H1 (cell line): ENCODE results near the gene CCDC136. TPM values are rescaled to one million over a fixed set of nuclear protein-coding genes. Genes with fewer than 3 reads are reported as not detected.

Source experiments
- BCL11A ChIP-seq, 2 experiments: IDR thresholded peaks; one replicate each; pipeline ENCODE4 v1.6.1; 2011; ENCODE audit warnings: low read depth in 2 of 2, low read length in 2 of 2, mild to moderate bottlenecking in 2 of 2
- GTF2F1 ChIP-seq: IDR thresholded peaks from 2 replicates; pipeline ENCODE4 v1.6.1; 2012; ENCODE audit warnings: low read depth, low read length, improper control_type of control experiment, borderline replicate concordance
- MAFK ChIP-seq: IDR thresholded peaks from 2 replicates; pipeline ENCODE4 v1.6.1; 2012; ENCODE audit warnings: low read depth, mild to moderate bottlenecking, improper control_type of control experiment, low read length
- RNF2 ChIP-seq: fragments of 200-900, 300-1000 bp; sonication (generic); IDR thresholded peaks from 2 replicates; pipeline ENCODE4 v1.7.1; 2016; ENCODE audit warnings: borderline replicate concordance, low read depth, mild to moderate bottlenecking, antibody characterized with exemption, low read length; ENCODE audit not compliant: poor library complexity, severe bottlenecking; ENCODE audit errors: missing control alignments
- SP2 ChIP-seq: IDR thresholded peaks from 2 replicates; pipeline ENCODE4 v1.6.1; 2012; ENCODE audit warnings: mild to moderate bottlenecking, low read length, inconsistent platforms
- TAF7 ChIP-seq: optimal IDR thresholded peaks from 2 replicates; pipeline ENCODE3; 2011; ENCODE audit warnings: low read depth, mild to moderate bottlenecking, inconsistent platforms, low read length, moderate library complexity, borderline replicate concordance
- polyA plus RNA-seq, 7 experiments: library from polyadenylated mRNA; depleted of rRNA in 3 of 7; stranded (reverse) in 5 of 7; unstranded in 2 of 7; fragments of >200 nt in 5 of 7; fragments of 200-250 nt in 2 of 7; gene quantifications; 1 replicate in 5 of 7; 2 replicates in 1 of 7; 4 replicates in 1 of 7; pipeline versions ENCODE4 v1.2.1 to v1.2.3, GENCODE V29; 2011 to 2013; ENCODE audit warnings: missing spikeins in 2 of 7, mixed read lengths in 2 of 7
- total RNA-seq: library from RNA; stranded (reverse); fragmentation: NEBNext Ultra II Directional; extraction: Animal tissue kit (Norgen Biotek cat#: 25700); gene quantifications from 2 replicates; pipeline ENCODE4 v1.2.1, GENCODE V29; 2021
- TF ChIP-seq, protein P1 (sequence below): fragments of 300-600 bp; sonication (generic); IDR thresholded peaks from 2 replicates; pipeline ENCODE4 v1.7.1; 2012; ENCODE audit warnings: low read length, moderate library complexity, mild to moderate bottlenecking, inconsistent platforms; ENCODE audit not compliant: insufficient replicate concordance

The CCDC136 gene
- total and polyA plus RNA-seq, 2 of the 8 experiments (the other 6 are each of a cell fraction or from before 2014, with no cell fraction given), result 35.6 to 47.7 TPM

DNA sequence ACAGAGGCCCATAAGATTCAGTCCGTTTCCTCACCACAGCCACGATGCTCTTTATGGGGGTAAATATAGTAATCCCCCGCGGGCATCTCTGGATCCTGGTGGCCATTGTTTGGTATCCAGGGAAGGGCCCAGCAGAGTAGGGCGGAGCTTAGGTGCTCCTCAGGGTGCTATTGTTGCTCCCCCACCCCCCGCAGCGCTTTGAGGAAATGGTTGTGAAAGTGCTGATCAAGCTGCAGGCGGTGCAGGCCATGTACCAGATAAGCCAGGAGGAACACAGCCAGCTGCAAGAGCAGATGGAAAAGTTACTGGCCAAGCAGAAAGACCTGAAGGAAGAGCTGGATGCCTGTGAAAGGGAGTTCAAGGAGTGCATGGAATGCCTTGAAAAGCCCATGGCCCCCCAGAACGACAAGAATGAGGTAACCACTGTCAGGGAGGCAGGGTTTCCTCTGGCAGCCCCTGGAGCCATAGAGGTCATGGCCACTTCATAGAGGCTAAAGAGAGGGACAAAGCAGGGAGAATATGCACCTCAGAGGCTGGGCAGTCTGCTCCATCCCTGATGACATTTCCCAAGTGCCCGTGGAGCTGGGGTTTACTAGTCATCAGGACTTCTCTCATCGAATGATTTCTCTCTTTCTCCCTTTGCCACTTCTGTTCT is 20.9 kb downstream of the CCDC136 start (continued):
- TF ChIP-seq, protein P1, sequence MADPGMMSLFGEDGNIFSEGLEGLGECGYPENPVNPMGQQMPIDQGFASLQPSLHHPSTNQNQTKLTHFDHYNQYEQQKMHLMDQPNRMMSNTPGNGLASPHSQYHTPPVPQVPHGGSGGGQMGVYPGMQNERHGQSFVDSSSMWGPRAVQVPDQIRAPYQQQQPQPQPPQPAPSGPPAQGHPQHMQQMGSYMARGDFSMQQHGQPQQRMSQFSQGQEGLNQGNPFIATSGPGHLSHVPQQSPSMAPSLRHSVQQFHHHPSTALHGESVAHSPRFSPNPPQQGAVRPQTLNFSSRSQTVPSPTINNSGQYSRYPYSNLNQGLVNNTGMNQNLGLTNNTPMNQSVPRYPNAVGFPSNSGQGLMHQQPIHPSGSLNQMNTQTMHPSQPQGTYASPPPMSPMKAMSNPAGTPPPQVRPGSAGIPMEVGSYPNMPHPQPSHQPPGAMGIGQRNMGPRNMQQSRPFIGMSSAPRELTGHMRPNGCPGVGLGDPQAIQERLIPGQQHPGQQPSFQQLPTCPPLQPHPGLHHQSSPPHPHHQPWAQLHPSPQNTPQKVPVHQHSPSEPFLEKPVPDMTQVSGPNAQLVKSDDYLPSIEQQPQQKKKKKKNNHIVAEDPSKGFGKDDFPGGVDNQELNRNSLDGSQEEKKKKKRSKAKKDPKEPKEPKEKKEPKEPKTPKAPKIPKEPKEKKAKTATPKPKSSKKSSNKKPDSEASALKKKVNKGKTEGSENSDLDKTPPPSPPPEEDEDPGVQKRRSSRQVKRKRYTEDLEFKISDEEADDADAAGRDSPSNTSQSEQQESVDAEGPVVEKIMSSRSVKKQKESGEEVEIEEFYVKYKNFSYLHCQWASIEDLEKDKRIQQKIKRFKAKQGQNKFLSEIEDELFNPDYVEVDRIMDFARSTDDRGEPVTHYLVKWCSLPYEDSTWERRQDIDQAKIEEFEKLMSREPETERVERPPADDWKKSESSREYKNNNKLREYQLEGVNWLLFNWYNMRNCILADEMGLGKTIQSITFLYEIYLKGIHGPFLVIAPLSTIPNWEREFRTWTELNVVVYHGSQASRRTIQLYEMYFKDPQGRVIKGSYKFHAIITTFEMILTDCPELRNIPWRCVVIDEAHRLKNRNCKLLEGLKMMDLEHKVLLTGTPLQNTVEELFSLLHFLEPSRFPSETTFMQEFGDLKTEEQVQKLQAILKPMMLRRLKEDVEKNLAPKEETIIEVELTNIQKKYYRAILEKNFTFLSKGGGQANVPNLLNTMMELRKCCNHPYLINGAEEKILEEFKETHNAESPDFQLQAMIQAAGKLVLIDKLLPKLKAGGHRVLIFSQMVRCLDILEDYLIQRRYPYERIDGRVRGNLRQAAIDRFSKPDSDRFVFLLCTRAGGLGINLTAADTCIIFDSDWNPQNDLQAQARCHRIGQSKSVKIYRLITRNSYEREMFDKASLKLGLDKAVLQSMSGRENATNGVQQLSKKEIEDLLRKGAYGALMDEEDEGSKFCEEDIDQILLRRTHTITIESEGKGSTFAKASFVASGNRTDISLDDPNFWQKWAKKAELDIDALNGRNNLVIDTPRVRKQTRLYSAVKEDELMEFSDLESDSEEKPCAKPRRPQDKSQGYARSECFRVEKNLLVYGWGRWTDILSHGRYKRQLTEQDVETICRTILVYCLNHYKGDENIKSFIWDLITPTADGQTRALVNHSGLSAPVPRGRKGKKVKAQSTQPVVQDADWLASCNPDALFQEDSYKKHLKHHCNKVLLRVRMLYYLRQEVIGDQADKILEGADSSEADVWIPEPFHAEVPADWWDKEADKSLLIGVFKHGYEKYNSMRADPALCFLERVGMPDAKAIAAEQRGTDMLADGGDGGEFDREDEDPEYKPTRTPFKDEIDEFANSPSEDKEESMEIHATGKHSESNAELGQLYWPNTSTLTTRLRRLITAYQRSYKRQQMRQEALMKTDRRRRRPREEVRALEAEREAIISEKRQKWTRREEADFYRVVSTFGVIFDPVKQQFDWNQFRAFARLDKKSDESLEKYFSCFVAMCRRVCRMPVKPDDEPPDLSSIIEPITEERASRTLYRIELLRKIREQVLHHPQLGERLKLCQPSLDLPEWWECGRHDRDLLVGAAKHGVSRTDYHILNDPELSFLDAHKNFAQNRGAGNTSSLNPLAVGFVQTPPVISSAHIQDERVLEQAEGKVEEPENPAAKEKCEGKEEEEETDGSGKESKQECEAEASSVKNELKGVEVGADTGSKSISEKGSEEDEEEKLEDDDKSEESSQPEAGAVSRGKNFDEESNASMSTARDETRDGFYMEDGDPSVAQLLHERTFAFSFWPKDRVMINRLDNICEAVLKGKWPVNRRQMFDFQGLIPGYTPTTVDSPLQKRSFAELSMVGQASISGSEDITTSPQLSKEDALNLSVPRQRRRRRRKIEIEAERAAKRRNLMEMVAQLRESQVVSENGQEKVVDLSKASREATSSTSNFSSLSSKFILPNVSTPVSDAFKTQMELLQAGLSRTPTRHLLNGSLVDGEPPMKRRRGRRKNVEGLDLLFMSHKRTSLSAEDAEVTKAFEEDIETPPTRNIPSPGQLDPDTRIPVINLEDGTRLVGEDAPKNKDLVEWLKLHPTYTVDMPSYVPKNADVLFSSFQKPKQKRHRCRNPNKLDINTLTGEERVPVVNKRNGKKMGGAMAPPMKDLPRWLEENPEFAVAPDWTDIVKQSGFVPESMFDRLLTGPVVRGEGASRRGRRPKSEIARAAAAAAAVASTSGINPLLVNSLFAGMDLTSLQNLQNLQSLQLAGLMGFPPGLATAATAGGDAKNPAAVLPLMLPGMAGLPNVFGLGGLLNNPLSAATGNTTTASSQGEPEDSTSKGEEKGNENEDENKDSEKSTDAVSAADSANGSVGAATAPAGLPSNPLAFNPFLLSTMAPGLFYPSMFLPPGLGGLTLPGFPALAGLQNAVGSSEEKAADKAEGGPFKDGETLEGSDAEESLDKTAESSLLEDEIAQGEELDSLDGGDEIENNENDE, result no peak
- TF ChIP-seq SP2 (no peak), GTF2F1 (no peak), RNF2 (no peak), BCL11A (IDR thresholded peaks at IDR 0.05; ENCODE audit: low read depth in 2 of 2, low read length in 2 of 2) (no peak), TAF7 (no peak), MAFK (no peak)
